Measurements from ENCODE around the gene ANTXRL.

DNA sequence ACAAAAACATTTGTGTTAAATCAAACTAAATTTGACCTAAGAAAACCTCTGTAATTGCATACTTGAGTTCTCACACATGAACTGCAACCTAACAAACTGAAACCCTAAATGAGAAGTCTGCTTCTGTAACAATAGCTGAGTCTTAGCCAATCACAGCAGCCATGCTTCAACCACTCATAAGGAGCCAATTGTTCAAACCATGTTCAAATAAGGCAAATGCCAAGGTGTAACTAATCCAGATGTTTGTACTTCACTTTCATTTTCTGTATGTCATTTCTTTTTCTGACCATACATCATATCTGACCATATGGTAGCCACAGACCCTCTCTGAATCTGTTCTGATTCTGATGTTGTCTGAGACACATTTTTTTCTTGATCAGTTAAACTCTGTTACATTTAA lies 47.5 kb upstream of the ANTXRL start:
- TF ChIP-seq, protein P1, sequence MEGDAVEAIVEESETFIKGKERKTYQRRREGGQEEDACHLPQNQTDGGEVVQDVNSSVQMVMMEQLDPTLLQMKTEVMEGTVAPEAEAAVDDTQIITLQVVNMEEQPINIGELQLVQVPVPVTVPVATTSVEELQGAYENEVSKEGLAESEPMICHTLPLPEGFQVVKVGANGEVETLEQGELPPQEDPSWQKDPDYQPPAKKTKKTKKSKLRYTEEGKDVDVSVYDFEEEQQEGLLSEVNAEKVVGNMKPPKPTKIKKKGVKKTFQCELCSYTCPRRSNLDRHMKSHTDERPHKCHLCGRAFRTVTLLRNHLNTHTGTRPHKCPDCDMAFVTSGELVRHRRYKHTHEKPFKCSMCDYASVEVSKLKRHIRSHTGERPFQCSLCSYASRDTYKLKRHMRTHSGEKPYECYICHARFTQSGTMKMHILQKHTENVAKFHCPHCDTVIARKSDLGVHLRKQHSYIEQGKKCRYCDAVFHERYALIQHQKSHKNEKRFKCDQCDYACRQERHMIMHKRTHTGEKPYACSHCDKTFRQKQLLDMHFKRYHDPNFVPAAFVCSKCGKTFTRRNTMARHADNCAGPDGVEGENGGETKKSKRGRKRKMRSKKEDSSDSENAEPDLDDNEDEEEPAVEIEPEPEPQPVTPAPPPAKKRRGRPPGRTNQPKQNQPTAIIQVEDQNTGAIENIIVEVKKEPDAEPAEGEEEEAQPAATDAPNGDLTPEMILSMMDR (conservative IDR thresholded peaks at IDR 0.05 in 1 of 2, IDR thresholded peaks at IDR 0.05 in 1 of 2; ENCODE audit: extremely low read depth in 1 of 2, insufficient read depth in 1 of 2, low read depth in 1 of 2, low read length in 2 of 2) = no peak
- no peak for TF ChIP-seq EZH2 (IDR thresholded peaks at IDR 0.05; ENCODE audit: borderline replicate concordance, low read length)
